MM.1S (cell line): ENCODE data around the gene TTC16.

Source experiments
- DNase-seq: peaks from one replicate; pipeline ENCODE4 v3.0.0-alpha.2; 2015
- H2AFZ ChIP-seq: fragments of 300-600 bp; sonication (generic); 2 replicates; pipeline ENCODE4 v1.6.0; 2016; ENCODE audit warnings: antibody characterized with exemption, low read length
- H3F3A ChIP-seq: fragments of 300-600 bp; sonication (generic); 2 replicates; pipeline ENCODE4 v1.6.1; 2016; ENCODE audit warnings: mild to moderate bottlenecking, antibody characterized with exemption, low read length, moderate library complexity, mixed read lengths; ENCODE audit not compliant: insufficient read depth
- H3K27ac ChIP-seq: fragments of 300-600 bp; sonication (generic); 2 replicates; pipeline ENCODE4 v1.5.1; 2016; ENCODE audit warnings: mild to moderate bottlenecking, low read length
- H3K27me3 ChIP-seq: fragments of 300-600 bp; sonication (generic); replicated peaks from 2 replicates; pipeline ENCODE4 v1.6.0; 2016; ENCODE audit warnings: low read length; ENCODE audit not compliant: insufficient read depth
- H3K36me3 ChIP-seq: fragments of 300-600 bp; sonication (generic); replicated peaks from 2 replicates; pipeline ENCODE4 v1.6.1; 2016; ENCODE audit warnings: mild to moderate bottlenecking, low read length, mixed read lengths; ENCODE audit not compliant: insufficient read depth
- H3K4me1 ChIP-seq: fragments of 300-600 bp; sonication (generic); 2 replicates; pipeline ENCODE4 v1.6.1; 2016; ENCODE audit warnings: low read length, mixed read lengths
- H3K4me2 ChIP-seq: fragments of 300-600 bp; sonication (generic); 2 replicates; pipeline ENCODE4 v1.6.0; 2016; ENCODE audit warnings: low read depth, low read length
- H3K4me3 ChIP-seq: fragments of 300-600 bp; sonication (generic); 2 replicates; pipeline ENCODE4 v1.5.1; 2016; ENCODE audit warnings: low read length, mixed read lengths
- H3K79me2 ChIP-seq: fragments of 300-600 bp; sonication (generic); 2 replicates; pipeline ENCODE4 v1.6.1; 2016; ENCODE audit warnings: mixed run types, low read length, mixed read lengths
- H3K9ac ChIP-seq: fragments of 300-600 bp; sonication (generic); 2 replicates; pipeline ENCODE4 v1.6.1; 2016; ENCODE audit warnings: low read length, mixed read lengths
- H3K9me2 ChIP-seq: fragments of 300-600 bp; sonication (generic); replicated peaks from 2 replicates; pipeline ENCODE4 v1.6.1; 2016; ENCODE audit warnings: mild to moderate bottlenecking, low read length, mixed read lengths; ENCODE audit not compliant: insufficient read depth
- H3K9me3 ChIP-seq: fragments of 300-600 bp; sonication (generic); replicated peaks from 2 replicates; pipeline ENCODE4 v1.6.1; 2016; ENCODE audit warnings: mild to moderate bottlenecking, low read length, mixed read lengths; ENCODE audit not compliant: insufficient read depth
- H4K20me1 ChIP-seq: fragments of 300-600 bp; sonication (generic); 2 replicates; pipeline ENCODE4 v1.6.1; 2016; ENCODE audit warnings: mild to moderate bottlenecking, low read length, moderate library complexity, mixed read lengths; ENCODE audit not compliant: insufficient read depth
- CTCF ChIP-seq: fragments of 300-600 bp; sonication (generic); IDR thresholded peaks from 2 replicates; pipeline ENCODE4 v1.5.1; 2016; ENCODE audit warnings: antibody characterized with exemption, low read length, mixed read lengths
- EZH2 ChIP-seq: fragments of 300-600 bp; sonication (generic); optimal IDR thresholded peaks from 2 replicates; pipeline ENCODE3; 2017; ENCODE audit warnings: low read depth, mild to moderate bottlenecking, antibody characterized with exemption, low read length, mixed read lengths
- EZH2phosphoT487 ChIP-seq: fragments of 300-600 bp; sonication (generic); IDR thresholded peaks from 2 replicates; pipeline ENCODE4 v1.6.1; 2018; ENCODE audit warnings: antibody characterized with exemption, low read length

The TTC16 gene

GRCh38 chr9:127777368-127777980, 61.6 kb downstream of the TTC16 start:
- H3K27ac ChIP-seq = peak overlapping the region; percentile 98

GRCh38 chr9:127778280-127779135, 62.6 kb downstream of the TTC16 start, which contains the start of gene SH2D3C:
TSS of gene SH2D3C (minus strand) at chr9:127778666. CDS start at chr9:127778627, 39 bp downstream.
- H3K4me3 ChIP-seq = peak within 1 kb of the TSS; percentile 78
- peak within 1 kb of the TSS; percentile 96 for H3K9ac ChIP-seq
- TF ChIP-seq CTCF (no peak), EZH2phosphoT487 (no peak), EZH2 (no peak)
- peaks cover 6% of the 10 kb centered on the region; the same call in 1 of the 2 replicates for H3K36me3 ChIP-seq
- H3F3A ChIP-seq = peaks cover 40% of the 10 kb centered on the region
- DNase-seq = peak; percentile 58
- no peaks in the 10 kb centered on the region for H3K9me3 ChIP-seq
- H3K4me1 ChIP-seq = peaks cover 20% of the 10 kb centered on the region
- 0 out of 2 replicates have a peak within 1 kb of the TSS, but pooled peaks have one; percentile 16 for H2AFZ ChIP-seq
- H3K27me3 ChIP-seq = no peaks in the 10 kb centered on the region
- peak within 1 kb of the TSS; percentile 93 for H3K4me2 ChIP-seq
- peaks cover 56% of the 10 kb centered on the region for H3K79me2 ChIP-seq
- H3K9me2 ChIP-seq = no peaks in the 10 kb centered on the region
- H3K27ac ChIP-seq = peak within 1 kb of the TSS; percentile 98
- no peaks in the 10 kb centered on the region for H4K20me1 ChIP-seq

More at GRCh38 chr9:127777368-127777980, 61.6 kb downstream of the TTC16 start:
- TF ChIP-seq EZH2 = no peak
- no peak for TF ChIP-seq EZH2phosphoT487
- TF ChIP-seq CTCF = no peak
- peak; percentile 43 for DNase-seq
- H3K36me3 ChIP-seq = peaks cover 6% of the 10 kb centered on the region; the same call in 1 of the 2 replicates
- H3K4me3 ChIP-seq = peak overlapping the region; percentile 78
- H2AFZ ChIP-seq = 0 out of 2 replicates have a peak overlapping the region, but pooled peaks have one; percentile 16
- H3K9me2 ChIP-seq = no peaks in the 10 kb centered on the region
- H3K4me1 ChIP-seq = peaks cover 20% of the 10 kb centered on the region
- H3F3A ChIP-seq = peaks cover 45% of the 10 kb centered on the region
- peaks cover 56% of the 10 kb centered on the region for H3K79me2 ChIP-seq
- peak overlapping the region; percentile 96 for H3K9ac ChIP-seq
- H3K4me2 ChIP-seq = peak overlapping the region; percentile 93
- H3K27me3 ChIP-seq = no peaks in the 10 kb centered on the region
- no peaks in the 10 kb centered on the region for H3K9me3 ChIP-seq
- H4K20me1 ChIP-seq = no peaks in the 10 kb centered on the region

- Histone ChIP-seq H2AFZ (0 out of 2 replicates have a peak overlapping the region, but pooled peaks have one; percentile 11), H4K20me1 (no peaks in the 10 kb centered on the region), H3K27ac (peak overlapping the region; percentile 98), H3F3A (peaks cover 36% of the 10 kb centered on the region), H3K4me3 (peak overlapping the region; percentile 78), H3K9me3 (no peaks in the 10 kb centered on the region), H3K9me2 (no peaks in the 10 kb centered on the region), H3K27me3 (no peaks in the 10 kb centered on the region), H3K4me1 (peaks cover 19% of the 10 kb centered on the region), H3K79me2 (peaks cover 49% of the 10 kb centered on the region), H3K36me3 (no peaks in the 10 kb centered on the region), H3K9ac (peak overlapping the region; percentile 96), H3K4me2 (peak overlapping the region; percentile 93)
- DNase-seq = peak; percentile 83
- TF ChIP-seq CTCF = no peak
- TF ChIP-seq EZH2phosphoT487 = no peak
- TF ChIP-seq EZH2 = no peak
Measured at GRCh38 chr9:127779136-127779981, 63.5 kb downstream of the TTC16 start.
